ENCODE data around the gene NOL6.
A peak's percentile ranks its signal among the peaks of the same experiment; 100 is the strongest.
"Not testable (repeated sequence)": the region's sequence is repeated elsewhere in the genome, so short reads cannot be mapped to it uniquely, and the experiment has no call there.

The NOL6 gene

DNA sequence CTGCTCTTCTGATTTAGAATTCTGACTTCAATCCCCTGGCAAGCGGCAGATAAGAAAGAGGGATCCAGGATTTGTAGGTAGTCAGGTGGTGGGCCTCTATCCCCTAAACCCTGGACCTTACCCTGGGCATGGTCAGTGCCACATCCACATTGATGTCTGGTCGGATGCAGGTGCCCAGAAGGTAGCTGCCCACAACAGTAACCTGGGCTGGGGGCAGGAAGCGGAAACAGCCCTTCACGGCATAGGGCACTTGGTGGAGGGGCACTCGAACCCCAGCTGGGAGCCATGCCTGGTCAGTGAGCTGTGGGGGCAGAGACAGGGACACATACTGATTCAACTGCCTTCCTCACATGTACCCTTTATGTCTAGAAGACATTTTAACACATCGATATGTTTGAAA lies 3.8 kb downstream of the NOL6 start:
- no peak for DNase-seq

- no peak for DNase-seq
Measured at GRCh38 chr9:33468797-33469621, 4.7 kb downstream of the NOL6 start.

- no peak for DNase-seq
Measured at GRCh38 chr9:33468215-33468730, 5.5 kb downstream of the NOL6 start.

DNA sequence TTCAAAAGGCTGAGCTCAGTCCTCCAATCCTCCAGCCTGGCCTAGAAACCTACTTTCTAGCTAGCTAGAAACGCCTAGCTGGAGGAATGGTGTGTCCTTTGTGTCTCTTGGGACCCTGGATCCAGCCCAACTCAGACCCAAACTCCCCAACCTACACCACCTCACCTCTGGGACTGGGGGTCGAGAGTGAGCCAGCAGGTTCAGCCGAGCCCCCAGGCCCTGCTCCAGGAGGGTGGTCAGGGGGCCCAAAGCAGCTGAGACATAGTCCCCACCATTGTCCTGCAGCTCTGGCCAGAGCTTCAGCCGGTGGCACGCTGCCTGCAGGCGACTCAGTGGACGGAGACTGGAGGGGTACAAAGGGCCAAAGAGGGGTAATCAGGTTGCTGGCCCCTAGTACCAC lies 6.2 kb downstream of the NOL6 start:
- no peak for DNase-seq

DNA sequence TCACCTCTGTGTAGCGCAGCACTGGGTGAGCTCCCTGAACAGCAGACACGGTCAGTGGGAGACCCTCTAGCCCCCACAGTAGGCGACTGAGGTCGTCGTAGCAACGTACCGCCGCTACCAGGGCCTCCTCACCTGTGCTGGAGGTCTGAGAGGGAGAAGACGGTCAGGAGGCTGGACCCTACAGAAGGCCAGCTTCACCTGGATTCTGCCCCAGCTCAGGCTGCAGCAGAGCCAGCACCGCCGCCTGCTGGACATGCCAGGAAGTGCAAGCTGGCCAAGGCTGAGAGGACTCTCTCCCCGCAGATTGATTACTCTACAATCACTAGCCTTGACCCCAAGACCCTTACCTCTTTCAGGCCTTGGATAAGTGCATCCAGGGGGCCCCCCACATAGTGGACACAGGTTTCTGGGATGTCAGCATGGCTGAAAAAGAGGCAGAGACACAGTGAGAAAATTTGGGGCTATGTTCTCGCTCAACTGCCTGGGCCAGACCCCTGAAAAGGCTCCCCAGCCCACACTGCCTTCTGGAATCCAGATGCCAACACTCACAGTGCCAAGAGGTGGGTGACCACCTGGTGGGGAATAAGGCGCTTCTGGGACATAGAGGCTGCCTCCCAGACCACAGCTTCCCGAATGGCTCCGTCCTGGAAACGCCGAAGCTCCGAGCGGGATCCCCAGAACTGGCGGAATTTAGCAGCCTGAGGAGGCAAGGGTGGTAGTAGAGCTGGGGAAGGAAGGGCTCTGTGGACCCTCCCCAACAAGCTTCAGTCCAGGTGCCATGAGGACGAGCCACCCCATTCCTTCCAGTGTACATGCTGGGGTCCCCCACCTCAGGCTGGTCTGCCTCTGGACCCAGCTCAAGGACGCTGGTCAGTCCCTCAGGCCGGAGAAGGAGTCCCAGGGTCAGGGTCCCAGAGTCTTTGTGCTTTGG lies 6.9 kb downstream of the NOL6 start:
- DNase-seq = peak; percentile 11

GRCh38 chr9:33465596-33466564 lies 7.8 kb downstream of the NOL6 start:
- DNase-seq = no peak

DNA sequence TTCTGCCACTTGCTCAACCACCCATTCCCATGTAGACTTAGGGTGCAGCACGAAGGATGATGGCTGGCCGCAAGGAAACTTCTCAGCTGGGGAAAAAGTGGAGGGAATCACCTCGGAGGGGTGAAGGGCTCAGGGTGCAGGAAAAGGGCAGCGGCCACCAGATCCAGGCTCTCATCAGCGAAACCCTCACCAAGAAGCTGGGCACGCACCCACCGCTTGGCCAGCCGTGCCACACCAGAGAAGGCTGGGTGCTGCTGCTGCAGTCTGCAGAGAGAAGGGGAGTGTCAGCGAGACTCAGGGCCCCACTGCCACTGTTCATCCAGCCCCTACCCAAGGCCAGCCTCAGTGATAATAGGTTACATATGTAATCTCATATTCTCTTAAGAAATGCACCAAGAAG lies 8.6 kb downstream of the NOL6 start:
- no peak for DNase-seq

DNA sequence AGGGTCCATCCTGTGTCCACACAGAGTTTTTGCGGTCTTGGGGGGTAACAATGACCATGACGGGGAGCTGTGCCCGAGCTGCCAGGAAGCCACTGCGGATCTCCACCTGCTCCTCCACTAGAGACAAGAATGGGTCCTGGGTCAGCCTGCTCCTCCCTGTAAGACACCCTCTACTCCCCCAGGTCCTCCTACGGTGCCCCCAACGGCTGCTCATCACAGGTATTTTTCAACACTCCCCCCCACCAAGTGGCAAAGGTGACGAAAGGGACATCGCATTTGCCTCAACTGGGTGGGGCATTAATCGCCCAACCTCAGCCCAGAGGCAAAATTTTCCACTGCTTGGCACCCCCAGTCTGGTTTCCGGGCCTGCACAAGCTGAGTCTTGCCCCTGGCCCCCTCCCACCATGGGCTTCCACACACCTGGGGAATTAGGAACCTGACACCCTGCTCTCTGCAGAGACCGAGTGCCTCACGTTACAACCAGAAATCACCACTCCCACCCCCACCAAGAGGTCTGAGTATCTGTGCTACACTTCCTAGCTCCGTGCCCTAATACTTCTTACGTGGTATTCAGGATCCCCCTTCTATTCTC lies 9.6 kb downstream of the NOL6 start:
- DNase-seq = no peak

GRCh38 chr9:33463151-33463550 lies 10.6 kb downstream of the NOL6 start:
- DNase-seq = no peak

- DNase-seq = no peak
Measured at GRCh38 chr9:33461492-33461891, 12.2 kb downstream of the NOL6 start.

DNA sequence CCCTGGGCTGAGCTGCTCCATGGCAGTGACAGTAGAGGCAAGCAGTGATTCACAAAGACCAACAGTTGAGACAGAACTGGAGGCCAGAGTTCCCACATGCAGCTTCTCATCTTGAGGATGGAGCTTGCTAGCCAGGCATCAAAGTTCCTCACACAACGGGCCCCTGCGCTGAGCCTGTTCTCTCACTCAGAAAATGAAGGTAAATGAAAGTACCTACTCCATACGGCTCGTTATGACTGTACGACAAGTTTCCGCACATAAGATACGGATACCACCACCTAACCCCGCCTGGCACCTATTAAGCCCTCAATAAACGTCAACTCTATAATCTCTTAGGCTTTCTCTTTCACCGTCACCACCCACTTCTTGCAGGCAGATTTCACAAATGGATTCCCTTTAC lies 12.9 kb downstream of the NOL6 start:
- DNase-seq = no peak

GRCh38 chr9:33459115-33459514 lies 14.6 kb downstream of the NOL6 start:
- DNase-seq = no peak

- peak; percentile 24 for DNase-seq
Measured at GRCh38 chr9:33458444-33458843, 15.3 kb downstream of the NOL6 start.

- DNase-seq = no peak
Measured at GRCh38 chr9:33455945-33456344, 17.8 kb downstream of the NOL6 start.

DNA sequence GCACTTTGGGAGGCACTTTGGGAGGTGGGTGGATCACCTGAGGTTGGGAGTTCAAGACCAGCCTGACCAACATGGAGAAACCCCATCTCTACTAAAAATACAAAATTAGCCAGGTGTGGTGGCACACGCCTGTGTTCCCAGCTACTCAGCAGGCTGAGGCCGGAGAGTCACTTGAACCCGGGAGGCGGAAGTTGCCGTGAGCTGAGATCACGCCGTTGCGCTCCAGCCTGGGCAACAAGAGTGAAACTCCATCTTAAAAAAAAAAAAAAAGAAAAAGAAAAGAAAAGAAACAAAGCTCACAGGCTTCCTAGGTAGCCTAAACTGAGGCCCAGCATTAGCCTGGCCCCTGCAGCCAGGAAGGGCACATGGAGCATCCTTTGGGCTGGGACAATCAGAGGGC lies 18.3 kb downstream of the NOL6 start:
- DNase-seq = not testable (repeated sequence)

DNA sequence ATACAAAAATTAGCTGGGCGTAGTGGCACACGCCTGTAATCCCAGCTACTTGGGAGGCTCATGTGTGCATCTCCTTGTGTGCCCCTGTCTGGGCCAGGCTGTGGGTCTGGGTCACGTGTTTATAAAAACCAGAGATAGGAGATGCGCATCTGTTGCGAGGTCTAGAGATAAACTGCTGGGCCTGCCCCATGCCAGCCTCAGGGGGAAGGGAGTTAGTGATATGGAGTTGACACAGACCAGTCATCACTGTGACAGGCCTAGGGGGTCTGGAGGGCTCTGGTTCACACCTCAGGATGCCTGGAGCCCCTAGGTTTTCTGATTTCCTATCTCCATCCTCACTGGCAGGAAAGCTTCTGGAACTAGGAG lies 19.1 kb downstream of the NOL6 start:
- DNase-seq = not testable (repeated sequence)

DNA sequence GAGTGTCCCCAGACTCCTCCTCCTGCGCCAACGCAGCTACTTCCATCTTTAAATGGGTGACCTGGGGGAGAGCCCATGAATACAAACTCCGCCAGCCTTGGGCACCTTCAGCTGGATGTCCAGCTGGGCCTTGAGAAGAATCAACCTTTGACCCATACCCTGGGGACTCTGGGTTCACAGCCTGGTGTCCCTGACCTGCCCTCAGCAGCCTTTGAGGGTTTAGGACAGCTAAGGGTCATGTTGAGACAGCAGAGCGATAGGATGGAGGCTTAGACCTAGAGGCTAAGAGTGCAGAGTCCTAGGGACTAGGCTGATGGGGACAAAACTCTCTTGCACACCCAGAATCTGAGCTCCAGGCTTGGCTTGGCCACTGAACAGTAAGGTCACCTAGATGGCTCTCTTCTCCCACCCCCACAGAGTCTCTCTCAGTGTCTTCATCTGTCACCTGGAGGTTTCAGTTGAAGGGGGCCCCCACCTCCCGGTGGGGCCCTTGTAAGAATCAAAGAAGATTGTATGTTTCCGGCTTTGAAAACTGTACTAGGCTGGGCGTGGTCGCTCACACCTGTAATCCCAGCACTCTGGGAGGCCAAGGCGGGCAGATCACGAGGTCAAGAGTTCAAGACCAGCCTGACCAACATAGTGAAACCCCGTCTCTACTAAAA lies 19.6 kb downstream of the NOL6 start:
- no peak for DNase-seq

DNA sequence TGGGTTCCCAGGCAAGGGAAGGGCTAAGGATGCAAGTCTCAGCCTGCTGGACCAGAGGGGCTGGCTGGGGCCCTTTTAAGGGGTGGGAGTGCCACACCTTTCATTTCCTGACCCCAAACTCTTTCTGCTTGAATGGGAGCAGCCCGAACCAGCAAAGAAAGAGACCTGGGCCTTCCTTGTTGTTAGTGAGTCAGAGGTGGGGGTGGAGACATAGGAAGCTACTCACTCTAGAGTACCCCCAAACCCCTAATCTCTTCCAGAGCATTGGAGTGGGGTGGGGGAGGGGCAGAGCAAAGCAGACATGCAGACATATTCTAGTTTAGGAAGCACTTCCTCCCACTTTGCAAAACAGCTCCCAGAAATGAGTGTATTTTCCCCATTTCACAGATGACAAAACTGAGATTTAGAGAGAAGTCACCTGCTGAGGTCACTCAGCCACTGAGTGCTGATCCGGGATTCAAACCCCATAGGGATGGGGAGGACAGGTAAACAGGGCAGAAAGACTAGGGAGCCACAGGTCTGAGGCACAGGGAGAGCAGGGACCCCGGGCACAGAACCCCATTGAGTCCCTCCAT lies 20.4 kb downstream of the NOL6 start:
- DNase-seq = no peak

- DNase-seq = peak; percentile 38
Measured at GRCh38 chr9:33452828-33453271, 20.9 kb downstream of the NOL6 start.

DNA sequence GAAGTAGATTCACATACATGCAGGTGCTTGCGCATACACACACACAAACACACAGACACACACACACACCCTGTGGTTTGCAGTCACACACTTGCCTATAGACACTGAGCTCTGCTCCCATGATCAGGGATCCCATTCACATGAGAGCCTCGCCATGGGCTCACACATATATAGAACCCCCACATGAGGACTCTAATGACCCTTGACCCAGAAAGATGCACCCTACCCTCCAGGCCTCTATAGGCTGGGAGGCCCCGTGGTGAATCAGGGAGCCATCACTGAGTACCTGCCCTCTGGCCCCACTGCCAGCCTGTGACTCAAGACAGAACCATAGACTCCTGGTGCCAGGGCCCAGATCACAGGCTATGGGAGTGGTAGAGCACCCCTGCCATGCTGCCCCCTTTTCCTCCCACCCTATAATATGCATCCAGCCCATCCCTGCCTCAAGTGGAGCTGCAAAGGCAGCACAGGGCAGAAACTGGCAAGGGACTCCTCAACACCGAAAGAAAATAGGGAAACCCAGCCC lies 23.0 kb downstream of the NOL6 start:
- DNase-seq = no peak

GRCh38 chr9:33449715-33450114 lies 24.0 kb downstream of the NOL6 start:
- DNase-seq = no peak
